Myocyte (in vitro differentiated cells): ENCODE results near the gene TRAF7. TPM values are rescaled to one million over a fixed set of nuclear protein-coding genes. Genes with fewer than 3 reads are reported as not detected.

Source experiments
- DNase-seq: peaks from one replicate; pipeline ENCODE4 v3.0.0-alpha.2; 2012; ENCODE audit warnings: low read depth
- microRNA counts: library from miRNA; unstranded; fragments of <30 nt; microRNA quantifications from one replicate; lab custom pipeline; 2016
- microRNA-seq: library from miRNA; unstranded; fragments of <30 nt; microRNA quantifications from one replicate; pipeline ENCODE4, GENCODE V29; 2016
- total RNA-seq: library from RNA; depleted of rRNA; stranded (reverse); fragments of >200 nt; gene quantifications from 2 replicates; pipeline ENCODE4 v1.2.3, GENCODE V29; 2014

TRAF7 gene
- total RNA-seq, 1 donor from 2014 or later: 95.8 TPM

GRCh38 chr16:2213817-2214718 lies 58.5 kb downstream of the TRAF7 start:
- no peak for DNase-seq

DNA sequence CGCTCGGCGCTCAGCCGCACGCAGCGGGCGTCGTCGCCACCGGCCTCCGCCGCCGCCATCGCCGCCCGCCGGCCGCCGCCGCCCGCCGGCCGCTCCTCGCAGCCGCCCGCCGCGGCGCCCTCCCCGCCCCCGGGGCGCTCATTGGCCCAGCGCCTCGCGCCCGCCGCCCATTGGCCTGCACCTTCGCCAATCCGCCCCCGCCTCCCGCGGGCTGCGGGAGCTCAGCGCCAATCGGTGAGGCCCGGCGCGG lies 59.1 kb downstream of the TRAF7 start, which contains the start of gene PGP:
Gene PGP, minus strand, starts transcription at position 122 of the 250 bp plus-strand sequence. Its CDS starts 63 bp downstream, at position 59.
- no peak for DNase-seq

GRCh38 chr16:2216330-2216729 lies 60.7 kb downstream of the TRAF7 start:
- DNase-seq: no peak

DNA sequence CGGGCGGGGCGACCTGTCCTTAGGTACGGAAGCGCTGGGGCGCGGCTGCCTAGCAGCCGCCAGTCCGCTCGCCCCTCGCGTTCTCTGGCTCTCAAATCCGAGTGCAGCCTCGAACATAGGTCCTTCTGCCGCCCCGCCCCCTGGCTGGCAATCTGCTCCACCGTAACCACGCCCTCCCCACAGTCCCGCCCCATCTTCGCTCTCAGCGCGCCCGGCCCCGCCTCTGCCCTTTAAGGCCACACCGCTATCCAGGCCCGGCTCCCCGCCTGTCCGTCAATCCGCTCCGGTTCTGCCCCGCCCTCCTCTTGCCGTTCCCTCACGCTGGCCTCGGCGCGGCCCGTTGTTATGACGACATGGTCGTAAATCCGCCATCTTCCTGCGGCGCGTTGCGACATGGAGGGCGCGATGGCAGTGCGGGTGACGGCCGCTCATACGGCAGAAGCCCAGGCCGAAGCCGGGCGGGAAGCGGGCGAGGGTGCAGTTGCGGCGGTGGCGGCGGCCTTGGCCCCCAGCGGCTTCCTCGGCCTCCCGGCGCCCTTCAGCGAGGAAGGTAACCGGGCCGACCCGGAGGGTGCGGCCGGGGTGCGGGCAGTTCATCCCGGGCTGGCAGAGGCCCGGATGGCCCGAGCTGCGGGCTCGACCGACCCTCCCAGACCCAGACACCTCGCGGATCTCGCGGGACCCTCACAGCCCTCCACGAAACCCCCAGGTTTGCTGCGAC lies 67.8 kb downstream of the TRAF7 start, which contains the start of gene E4F1:
Gene E4F1, plus strand, starts transcription at position 371 of the 721 bp plus-strand sequence. Its CDS starts 23 bp downstream, at position 394.
- DNase-seq: peak; percentile 100

DNA sequence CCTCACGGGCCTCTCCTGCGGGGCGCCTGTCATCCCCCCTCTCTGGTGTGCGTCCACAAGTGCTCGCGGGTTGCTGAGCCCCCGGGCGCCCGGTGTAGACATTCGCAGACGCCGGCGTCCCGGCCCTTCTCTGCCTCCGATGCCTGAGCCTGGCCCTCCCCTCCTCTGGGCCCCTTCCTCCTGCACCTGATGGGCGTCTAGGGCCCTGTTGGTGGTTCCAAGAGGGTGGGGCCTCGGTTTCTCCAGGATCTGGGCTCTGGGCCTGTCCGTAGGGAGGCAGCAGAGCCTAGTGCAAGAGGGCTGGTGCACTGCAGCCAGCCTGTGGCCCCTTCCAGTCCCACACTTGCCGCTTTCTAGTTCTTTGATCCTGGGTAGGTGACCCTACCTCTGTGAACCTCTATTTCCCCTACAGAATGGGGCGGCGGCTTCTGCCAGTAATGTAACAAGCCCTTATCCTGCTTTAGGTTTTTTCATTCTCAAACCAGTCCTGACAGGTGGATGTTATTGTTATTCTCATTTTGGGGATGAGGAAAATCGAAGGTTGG lies 68.4 kb downstream of the TRAF7 start:
- DNase-seq: peak; percentile 42

DNA sequence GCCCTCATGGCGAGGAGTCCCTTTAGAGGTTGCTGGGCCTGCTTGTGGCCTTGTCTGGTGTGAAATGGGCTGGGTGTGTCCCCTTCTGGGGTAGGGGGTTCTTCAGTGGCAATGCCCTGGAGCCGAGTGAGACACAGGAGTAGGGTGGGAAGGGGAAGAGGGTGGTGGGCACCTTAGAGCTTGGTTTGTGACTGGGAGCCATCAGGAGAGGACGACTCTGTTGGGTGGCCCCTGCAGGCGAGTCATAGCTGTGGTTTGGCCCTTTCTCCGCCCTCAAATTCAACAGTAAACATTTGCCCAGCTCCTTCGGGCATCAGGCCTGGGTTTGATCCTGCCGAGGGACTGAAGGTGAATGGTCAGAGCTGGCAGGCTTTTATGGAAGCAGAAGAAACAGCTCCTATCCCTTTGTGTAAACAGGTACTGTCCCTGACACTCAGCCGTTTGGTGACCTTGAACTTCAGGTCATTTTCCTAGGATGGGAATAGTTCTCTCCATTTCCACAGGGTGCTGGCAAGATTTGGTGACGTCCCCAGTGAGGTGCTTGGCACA lies 70.7 kb downstream of the TRAF7 start:
- peak; percentile 53 for DNase-seq

DNA sequence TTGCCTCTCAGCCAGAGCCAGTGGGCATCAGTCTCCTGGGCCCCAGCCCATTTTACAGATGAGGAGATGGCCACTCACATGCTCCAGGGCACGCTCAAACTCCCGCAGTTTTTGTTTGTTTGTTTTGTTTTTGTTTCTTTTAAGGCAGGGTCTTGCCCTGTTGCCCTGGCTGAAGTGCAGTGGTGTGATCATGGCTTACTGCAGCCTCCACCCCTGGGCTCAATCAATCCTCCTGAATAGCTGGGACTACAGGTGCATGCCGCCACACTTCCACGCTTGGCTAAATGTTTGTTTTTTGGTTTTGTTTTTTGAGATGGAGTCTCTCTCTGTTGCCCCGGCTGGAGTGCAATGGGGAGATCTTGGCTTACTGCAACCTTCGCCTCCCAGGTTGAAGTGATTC lies 71.3 kb downstream of the TRAF7 start:
- no peak for DNase-seq

MicroRNA genes within 50 kb of the gene (microRNA counts, 767-probe panel; counts per million panel counts)
- not detected for microRNA hsa-miR-3180 (lab: Ali Mortazavi, UCI)
- microRNA hsa-miR-4516 (lab: Ali Mortazavi, UCI): not detected

Small RNAs within 50 kb of the gene (microRNA-seq; reads per million reads assigned to microRNA genes)
- not detected for gene MIR3180-5
- not detected for gene MIR4516
- not detected for gene MIR6511B1

Other genes starting within 250 kb of the TRAF7 start
- not detected in 2 replicates for gene HS3ST6, start 237.4 kb upstream of the TRAF7 start, total RNA-seq
- gene MSRB1, start 212.6 kb upstream of the TRAF7 start, total RNA-seq: 23.2 and 26.8 TPM in 2 replicates
- 4.0 and 5.8 TPM in 2 replicates for gene RPL3L, start 201.1 kb upstream of the TRAF7 start, total RNA-seq
- gene NDUFB10, start 196.2 kb upstream of the TRAF7 start, total RNA-seq: 206 and 226 TPM in 2 replicates
- gene RPS2, start 191.0 kb upstream of the TRAF7 start, total RNA-seq: 1,943 and 2,126 TPM in 2 replicates
- gene RNF151, start 188.9 kb upstream of the TRAF7 start, total RNA-seq: 0.24 TPM in 1 of 2 replicates, not detected in the other
- gene TBL3, start 183.7 kb upstream of the TRAF7 start, total RNA-seq: 46.8 and 66.4 TPM in 2 replicates
- 1.1 and 3.1 TPM in 2 replicates for gene NOXO1, start 174.3 kb upstream of the TRAF7 start, total RNA-seq
- gene GFER, start 171.6 kb upstream of the TRAF7 start, total RNA-seq: 19.9 and 22.6 TPM in 2 replicates
- 0.51 and 2.7 TPM in 2 replicates for gene SYNGR3, start 165.8 kb upstream of the TRAF7 start, total RNA-seq
- 33.5 and 50.3 TPM in 2 replicates for gene ZNF598, start 146.0 kb upstream of the TRAF7 start, total RNA-seq
- 0.29 and 0.83 TPM in 2 replicates for gene NPW, start 136.0 kb upstream of the TRAF7 start, total RNA-seq
- gene NHERF2, start 128.9 kb upstream of the TRAF7 start, total RNA-seq: 38.1 and 52.7 TPM in 2 replicates
- gene NTHL1, start 107.9 kb upstream of the TRAF7 start, total RNA-seq: 17.3 and 25.7 TPM in 2 replicates
- gene TSC2, start 107.8 kb upstream of the TRAF7 start, total RNA-seq: 49.6 and 81.9 TPM in 2 replicates
- 180 and 198 TPM in 2 replicates for gene PKD1, start 19.9 kb upstream of the TRAF7 start, total RNA-seq
- 0.91 and 1.9 TPM in 2 replicates for gene RAB26, start 7.2 kb upstream of the TRAF7 start, total RNA-seq
- gene CASKIN1, start 40.8 kb downstream of the TRAF7 start, total RNA-seq: 1.0 and 1.4 TPM in 2 replicates
- 30.3 and 46.9 TPM in 2 replicates for gene MLST8, start 49.7 kb downstream of the TRAF7 start, total RNA-seq
- 4.3 and 7.2 TPM in 2 replicates for gene BRICD5, start 55.1 kb downstream of the TRAF7 start, total RNA-seq
- gene PGP, start 59.1 kb downstream of the TRAF7 start, total RNA-seq: 47.8 and 49.0 TPM in 2 replicates
- 33.6 and 35.3 TPM in 2 replicates for gene E4F1, start 67.8 kb downstream of the TRAF7 start, total RNA-seq
- gene DNASE1L2, start 80.7 kb downstream of the TRAF7 start, total RNA-seq: 2.2 and 2.4 TPM in 2 replicates
- gene ECI1, start 95.8 kb downstream of the TRAF7 start, total RNA-seq: 39.6 and 46.4 TPM in 2 replicates
- gene RNPS1, start 112.3 kb downstream of the TRAF7 start, total RNA-seq: 109 and 136 TPM in 2 replicates
- gene ABCA3, start 184.9 kb downstream of the TRAF7 start, total RNA-seq: 7.0 and 12.1 TPM in 2 replicates